SIG-M5 (cell line): ENCODE measurements around the gene HLA-DRB1.
"Not testable (repeated sequence)": the region's sequence is repeated elsewhere in the genome, so short reads cannot be mapped to it uniquely, and the experiment has no call there.

Experiments used
- DNase-seq: peaks from one replicate; lab custom pipeline; 2025; lab: John Stamatoyannopoulos, UW

The HLA-DRB1 gene

DNA sequence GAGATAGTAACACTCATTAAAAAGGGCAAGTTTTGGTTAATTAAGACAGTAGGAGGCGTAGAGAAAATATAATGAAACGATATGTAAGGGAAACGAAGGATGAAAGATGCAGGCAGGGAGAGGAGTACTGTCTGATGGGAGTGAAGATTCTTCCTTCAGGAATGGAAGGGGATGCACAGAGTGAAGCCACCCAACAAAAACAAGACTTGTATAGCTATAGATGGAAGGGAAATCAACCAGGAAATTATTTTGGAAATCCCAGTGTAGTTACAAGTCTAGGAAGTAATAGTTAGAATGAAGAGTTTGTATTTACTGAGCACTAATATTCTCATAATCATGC lies 19.7 kb upstream of the HLA-DRB1 start:
- no peak for DNase-seq

DNA sequence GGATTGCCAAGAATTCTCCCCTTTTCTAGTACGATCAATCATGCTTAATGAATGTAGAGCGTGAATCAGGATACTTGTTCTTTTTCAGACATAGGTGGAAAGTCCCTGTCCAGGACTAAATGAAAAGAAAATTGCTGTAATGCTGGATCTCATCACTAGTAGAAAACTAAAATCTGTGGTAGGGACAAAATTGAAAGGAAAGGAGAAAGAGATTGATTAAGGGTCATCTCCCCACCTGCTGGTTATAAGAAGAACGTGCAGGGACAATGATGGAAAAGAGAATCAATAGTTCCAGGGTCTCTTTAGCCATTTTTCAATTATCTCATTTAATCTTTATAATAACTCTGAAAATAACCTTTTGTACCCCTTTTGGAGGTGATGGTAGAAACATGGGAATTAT lies 18.7 kb upstream of the HLA-DRB1 start:
- no peak for DNase-seq

- DNase-seq, result no peak
Measured at GRCh38 chr6:32607988-32608298, 18.3 kb upstream of the HLA-DRB1 start.

- no peak for DNase-seq
Measured at GRCh38 chr6:32607263-32607987, 17.8 kb upstream of the HLA-DRB1 start.

- DNase-seq, result no peak
Measured at GRCh38 chr6:32604434-32604877, 14.8 kb upstream of the HLA-DRB1 start.

- no peak for DNase-seq
Measured at GRCh38 chr6:32603888-32604287, 14.2 kb upstream of the HLA-DRB1 start.

GRCh38 chr6:32603222-32603621 lies 13.6 kb upstream of the HLA-DRB1 start:
- DNase-seq, result no peak

- no peak for DNase-seq
Measured at GRCh38 chr6:32602383-32602782, 12.7 kb upstream of the HLA-DRB1 start.

- DNase-seq, result no peak
Measured at GRCh38 chr6:32597024-32597423, 7.4 kb upstream of the HLA-DRB1 start.

GRCh38 chr6:32590713-32591112 lies 1.1 kb upstream of the HLA-DRB1 start:
- not testable (repeated sequence) for DNase-seq

DNA sequence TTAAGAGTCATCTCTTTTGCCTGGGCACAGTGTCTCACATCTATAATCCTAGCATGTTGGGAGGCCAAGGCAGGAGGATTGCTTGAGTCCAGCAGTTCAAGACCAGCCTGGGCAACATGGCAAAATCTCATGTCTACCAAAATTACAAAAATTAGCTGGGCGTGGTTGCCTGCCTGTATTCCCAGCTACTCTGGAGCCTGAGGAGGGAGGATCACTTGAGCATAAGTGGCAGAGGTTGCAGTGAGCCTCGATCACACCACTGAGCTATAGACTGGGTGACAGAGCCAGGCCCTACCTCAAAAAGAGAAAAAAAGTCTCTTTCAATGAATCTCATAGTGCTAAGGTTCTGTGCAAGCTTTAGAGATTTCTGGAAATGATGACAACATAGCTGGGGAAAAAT lies 1.5 kb downstream of the HLA-DRB1 start:
- DNase-seq, result no peak

- DNase-seq, result no peak
Measured at GRCh38 chr6:32583527-32583898, 6.1 kb downstream of the HLA-DRB1 start.

GRCh38 chr6:32581315-32582095 lies 8.1 kb downstream of the HLA-DRB1 start:
- no peak for DNase-seq

- no peak for DNase-seq
Measured at GRCh38 chr6:32580593-32580992, 9.1 kb downstream of the HLA-DRB1 start.

GRCh38 chr6:32578962-32579361 lies 10.7 kb downstream of the HLA-DRB1 start:
- DNase-seq, result no peak

GRCh38 chr6:32577493-32577892 lies 12.2 kb downstream of the HLA-DRB1 start:
- not testable (repeated sequence) for DNase-seq

- DNase-seq, result no peak
Measured at GRCh38 chr6:32576250-32576649, 13.4 kb downstream of the HLA-DRB1 start.

- no peak for DNase-seq
Measured at GRCh38 chr6:32570363-32570905, 19.2 kb downstream of the HLA-DRB1 start.

GRCh38 chr6:32568561-32568960 lies 21.1 kb downstream of the HLA-DRB1 start:
- DNase-seq, result no peak

- DNase-seq, result no peak
Measured at GRCh38 chr6:32566957-32567356, 22.7 kb downstream of the HLA-DRB1 start.

GRCh38 chr6:32565511-32565910 lies 24.1 kb downstream of the HLA-DRB1 start:
- no peak for DNase-seq

- DNase-seq, result no peak
Measured at GRCh38 chr6:32562940-32563339, 26.7 kb downstream of the HLA-DRB1 start.

GRCh38 chr6:32559747-32560146 lies 29.9 kb downstream of the HLA-DRB1 start:
- DNase-seq, result no peak
